GM18858 (cell line): Measurements from ENCODE around the gene ADAMTS2.

ENCODE experiments used
- ATAC-seq: cut with Tn5 transposase; IDR thresholded peaks from one replicate; pipeline ENCODE4 v1.9.1; 2021; ENCODE audit not compliant: unreplicated experiment

The ADAMTS2 gene

DNA sequence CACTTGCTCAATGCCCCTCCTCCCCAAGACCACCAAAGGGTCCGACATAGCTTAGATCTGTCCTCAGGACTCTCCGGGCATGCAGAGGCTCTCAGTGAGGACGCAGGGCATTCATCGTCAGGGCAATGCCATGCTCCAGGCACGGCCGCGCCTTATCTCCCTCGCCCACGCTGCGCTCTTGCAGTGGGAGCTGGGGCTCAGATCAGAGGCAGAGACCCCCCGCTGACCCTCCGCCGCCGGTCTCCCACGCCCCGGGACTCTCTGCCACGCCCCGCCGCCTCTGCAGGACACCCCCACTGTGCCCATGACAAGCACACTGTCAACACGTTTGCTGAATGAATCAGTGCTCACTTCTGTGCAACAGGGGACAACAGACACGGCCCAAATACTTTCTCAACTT, 140.7 kb downstream of the ADAMTS2 start:
- no peak for ATAC-seq

DNA sequence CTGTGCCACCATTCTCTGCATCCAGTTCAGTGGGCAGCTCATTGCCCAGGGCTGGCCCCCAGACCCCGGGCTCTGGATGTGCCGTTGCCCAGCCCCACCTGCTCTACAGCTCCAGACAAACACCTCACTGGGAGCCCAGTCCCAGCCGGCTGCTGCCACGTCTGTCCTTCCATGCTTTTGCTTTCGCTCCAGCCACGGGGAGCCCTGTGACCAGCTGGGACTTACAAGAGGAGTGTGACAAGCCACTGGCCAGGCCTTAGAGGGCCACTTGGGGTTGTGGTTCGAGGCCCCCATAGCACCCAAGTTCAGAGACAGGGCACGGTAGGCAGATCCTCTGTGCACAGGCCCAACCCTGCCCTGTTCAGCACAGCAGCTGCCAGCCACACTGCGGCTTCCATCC, 142.0 kb downstream of the ADAMTS2 start:
- ATAC-seq, result no peak

DNA sequence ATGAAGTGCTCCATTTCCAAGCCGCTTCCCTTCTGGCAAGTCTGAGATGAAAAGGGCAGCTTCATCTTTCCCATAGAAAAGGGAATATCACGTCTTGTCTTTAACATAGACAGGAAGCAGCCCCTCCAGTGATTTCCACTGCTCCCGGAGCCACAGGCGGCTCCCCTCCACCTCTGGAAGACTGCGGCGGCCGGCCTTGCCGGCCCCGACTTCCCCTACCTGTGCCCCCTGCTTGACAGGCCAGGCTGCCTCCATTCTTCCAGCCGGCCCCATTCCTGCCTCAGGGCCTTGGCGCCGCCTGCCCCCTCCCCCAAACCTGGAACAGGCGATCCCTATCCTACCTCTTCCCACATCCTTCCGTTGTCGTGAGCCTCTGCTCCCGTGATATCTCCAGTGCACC, 143.3 kb downstream of the ADAMTS2 start:
- ATAC-seq, result no peak

DNA sequence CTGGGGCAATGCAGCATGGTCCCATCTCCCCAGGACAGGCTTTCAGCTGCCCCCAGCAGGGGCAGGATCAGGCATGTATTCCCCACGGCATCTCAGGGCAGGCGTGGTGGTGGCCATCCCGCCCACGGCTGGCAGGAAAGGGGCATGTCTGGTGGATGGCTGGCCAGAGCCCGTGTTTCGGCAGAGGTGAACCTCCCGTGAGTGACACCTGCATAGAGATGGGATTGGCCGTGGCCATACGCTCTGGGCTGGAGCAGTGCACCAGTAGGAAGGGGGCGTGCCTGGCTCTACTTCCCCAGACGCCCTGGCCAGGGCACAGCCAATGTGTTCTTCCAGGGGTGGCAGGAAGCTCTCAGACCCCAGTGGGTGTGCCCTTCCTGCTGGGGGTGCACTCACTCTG, 146.0 kb downstream of the ADAMTS2 start:
- ATAC-seq, result no peak

DNA sequence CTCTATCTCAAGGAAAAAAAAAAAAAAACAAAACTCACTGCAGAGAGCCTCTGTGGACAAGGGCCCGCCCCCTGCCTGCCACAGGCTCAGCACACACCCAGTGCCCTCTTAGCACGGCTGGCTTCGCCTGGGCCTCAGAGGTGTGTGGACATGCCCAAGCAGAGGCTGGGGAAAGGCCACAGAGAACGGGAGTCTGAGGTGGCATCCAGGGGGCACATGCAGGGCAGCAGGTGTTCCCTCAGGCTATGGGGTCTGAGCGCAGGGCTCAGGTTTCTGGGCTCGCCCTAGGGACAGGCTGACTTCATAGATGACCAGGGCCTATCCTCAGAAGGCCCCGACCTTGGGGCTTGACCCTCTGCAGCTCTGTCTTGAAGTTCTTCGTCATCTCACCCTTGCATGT, 146.4 kb downstream of the ADAMTS2 start:
- no peak for ATAC-seq

DNA sequence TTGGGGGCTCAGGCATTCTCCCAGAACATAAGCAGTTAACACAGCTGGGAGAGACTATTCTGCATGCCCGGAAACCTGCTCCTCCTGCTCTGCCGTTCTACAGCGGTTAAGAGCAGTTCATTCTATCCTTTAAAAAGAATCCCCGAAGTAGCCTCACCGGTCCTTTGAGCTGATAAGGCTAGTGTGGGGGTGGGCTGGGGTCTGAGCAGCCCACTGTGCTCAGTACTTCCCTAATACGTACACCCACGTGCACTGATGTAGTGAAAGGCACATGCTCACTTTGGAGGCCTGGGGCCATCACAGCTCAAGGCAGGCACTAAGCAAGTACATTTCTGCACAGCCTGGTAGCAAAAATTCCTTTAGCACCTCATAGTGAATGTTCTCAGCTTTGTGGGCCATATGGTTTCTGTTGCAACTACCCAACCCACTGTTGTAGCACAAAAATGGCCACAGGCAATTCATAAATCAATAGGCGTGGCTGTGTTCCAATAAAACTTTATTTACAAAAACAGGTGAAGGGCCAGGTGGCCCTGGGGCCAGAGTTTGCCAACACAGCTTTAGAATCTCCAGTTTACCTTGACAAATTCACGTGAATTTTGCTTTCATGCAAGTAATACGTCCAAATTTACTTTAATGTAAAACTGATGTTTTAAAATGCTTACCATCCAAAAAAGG, 148.7 kb downstream of the ADAMTS2 start:
- no peak for ATAC-seq

DNA sequence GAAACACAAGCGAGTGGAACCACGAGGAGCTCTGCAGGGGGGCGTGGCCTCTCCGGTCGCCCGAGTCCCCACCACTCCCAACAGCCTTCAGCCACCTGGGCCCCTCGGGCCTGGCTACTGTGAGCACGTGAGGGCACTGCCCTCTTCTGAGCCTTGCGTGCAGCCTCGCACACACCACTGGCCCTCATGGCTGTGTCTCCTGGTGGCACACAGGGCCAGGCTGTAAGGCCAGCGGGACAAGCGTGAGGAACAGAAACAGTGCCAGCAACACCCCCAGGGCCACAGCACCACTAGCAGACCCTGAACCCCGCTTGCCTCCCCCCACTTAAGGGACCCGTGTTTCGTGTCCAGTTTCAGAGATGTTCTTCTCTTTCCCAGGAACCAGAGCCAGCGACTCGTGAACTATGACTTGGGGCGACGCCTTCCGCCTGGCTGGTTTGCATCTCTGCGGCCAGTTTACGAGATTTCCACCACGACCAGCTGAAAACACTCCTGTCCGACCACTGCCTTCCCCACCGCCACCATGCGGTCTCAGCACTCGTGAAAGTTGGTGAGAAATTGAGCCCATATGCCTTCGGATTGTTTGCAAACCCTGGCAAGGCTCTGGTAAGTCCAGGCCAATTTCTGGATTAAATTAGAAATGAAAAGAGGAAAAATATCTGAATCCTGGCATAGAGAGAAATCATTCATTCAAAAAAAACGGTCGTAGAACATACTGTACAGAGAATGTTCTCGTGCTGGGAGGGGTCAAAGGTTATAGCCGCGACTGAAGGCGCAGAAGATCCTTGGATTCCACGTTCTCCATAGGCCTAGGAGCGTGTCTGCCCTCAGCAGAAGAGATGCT, 149.5 kb downstream of the ADAMTS2 start:
- ATAC-seq, result no peak

DNA sequence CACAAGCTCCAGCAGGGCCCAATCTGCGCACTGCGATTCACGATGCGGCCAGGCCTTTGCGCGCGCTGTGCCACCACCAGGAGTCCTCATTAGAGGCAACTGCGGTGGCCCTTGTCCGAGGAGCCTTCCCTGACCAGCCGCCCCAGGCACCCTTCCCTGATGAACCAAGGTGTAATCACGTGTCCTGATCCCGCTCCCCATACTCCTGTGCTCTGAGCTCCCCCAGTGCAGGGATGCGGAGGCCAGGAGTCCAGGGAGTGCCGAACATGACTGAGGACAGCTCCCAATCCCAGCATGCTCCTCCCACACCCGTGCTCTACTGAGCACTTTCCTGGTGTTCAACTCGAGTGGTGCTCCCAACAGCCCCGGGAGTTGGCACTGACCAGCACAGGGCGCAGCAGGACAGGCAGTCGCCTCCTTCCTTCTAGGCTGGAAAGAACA, 150.3 kb downstream of the ADAMTS2 start:
- ATAC-seq, result no peak

DNA sequence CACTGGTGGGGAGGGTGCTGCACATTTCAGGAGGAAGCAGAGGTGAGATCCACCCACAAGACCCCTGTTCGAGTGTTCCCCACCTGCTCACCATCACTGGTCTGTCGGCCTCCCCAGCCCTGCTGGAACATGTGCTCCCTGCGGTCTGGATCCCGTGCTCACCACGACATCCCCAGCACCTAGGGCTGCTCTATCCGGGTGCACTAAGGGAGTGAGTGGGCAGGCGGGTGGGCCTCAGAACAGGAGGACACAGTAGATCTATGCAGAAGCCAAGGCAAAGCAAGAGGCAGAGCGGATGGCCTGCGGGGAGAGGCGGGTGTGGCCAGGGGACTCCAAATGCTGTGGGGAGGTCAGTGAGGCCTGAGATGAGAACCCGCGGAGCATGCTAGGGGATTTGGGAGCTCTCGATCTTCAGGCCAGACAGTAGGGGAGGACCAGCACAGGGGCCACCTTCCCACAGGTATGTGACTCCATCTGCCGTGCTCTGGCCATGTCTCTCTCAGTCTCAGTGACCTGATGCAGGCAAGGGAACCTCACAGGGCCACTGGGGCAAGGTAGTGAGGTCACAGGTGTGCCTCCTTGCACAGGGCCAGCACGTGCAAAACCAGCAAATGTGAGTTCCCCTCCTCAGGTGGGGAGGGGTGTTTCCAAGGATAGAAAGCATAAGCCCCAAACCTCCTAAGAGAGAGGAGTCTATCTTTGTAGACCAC, 150.9 kb downstream of the ADAMTS2 start:
- ATAC-seq, result no peak

DNA sequence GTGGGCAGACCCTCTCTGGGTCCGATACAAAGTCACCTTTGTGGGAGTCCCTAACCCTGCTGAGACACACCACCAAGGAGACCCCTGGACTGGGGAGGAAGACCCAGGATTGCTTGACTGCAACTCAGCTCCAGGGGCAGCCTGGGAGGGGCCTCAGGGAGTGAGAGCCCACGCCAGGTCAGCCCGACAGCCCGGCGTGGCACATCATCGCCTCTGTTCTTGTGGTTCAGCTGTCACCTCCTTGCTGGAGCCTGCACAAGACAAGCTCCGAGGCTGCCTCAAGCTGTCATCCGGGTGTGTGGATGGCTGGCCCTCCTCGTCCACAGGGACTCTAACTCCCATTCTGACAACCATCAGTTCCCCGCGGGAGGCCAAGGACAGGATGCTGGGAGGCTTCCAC, 151.5 kb downstream of the ADAMTS2 start:
- no peak for ATAC-seq

DNA sequence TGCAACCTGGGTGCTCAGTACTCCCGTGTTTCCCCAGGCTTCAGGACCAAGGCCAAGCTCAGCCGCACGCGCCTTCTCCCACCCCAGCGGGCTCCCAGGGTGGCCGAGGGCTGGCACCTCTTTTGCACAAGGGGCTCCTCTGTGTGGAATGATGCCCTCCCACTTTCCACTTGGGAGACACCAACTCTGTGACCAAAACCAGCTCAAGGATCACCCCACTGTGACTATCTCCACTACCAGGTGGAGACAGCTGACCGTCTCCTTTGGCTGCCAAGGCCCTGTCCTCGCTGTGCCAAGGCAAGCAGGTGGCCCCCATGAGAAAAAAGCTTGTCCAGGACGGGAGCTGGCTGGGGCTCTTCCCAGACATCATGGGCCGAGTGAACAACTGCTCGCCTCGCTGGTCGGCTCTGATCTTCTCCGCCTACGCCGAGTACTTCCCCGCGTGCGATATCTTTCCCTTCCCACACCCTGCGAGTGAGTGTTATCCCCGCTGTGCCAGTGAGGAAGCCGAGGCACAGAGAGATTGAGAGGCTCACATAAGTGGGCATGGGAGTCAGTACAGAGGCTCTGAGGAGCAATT, 152.3 kb downstream of the ADAMTS2 start:
- ATAC-seq, result no peak

DNA sequence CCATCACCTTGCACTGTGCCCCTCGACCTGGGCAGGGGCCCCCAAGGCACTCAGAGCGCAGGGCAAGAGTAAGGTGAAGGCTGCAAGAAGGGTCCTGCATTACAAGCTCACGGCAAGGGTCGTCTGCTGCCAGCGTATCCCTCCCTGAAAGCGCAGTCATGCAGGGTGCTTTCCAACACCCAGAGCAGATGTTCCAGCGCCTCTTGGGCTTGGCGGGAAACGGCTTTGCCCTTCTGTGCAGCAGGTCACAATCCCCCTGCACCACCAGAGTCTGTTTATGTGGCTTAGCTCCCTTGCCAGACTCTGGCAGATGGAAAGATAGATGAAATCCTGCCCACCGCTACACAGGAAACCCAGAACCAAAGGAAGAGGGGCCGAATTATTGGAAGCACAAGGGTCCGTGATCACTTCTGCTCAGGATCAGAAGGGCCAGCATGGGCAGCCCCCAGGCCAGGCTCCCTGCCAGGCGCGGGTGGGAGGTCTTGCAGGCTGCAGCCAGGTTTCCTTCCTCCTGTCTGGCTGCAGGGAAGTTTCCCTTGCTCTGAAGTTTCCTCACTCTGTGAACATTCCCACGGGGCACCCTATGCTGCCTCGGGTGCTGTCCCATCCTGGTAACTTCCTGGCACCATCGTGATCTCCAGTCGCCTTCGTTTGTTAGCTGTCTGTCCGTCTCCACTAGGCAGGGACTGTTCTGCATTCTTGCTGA, 152.9 kb downstream of the ADAMTS2 start:
- ATAC-seq, result no peak

DNA sequence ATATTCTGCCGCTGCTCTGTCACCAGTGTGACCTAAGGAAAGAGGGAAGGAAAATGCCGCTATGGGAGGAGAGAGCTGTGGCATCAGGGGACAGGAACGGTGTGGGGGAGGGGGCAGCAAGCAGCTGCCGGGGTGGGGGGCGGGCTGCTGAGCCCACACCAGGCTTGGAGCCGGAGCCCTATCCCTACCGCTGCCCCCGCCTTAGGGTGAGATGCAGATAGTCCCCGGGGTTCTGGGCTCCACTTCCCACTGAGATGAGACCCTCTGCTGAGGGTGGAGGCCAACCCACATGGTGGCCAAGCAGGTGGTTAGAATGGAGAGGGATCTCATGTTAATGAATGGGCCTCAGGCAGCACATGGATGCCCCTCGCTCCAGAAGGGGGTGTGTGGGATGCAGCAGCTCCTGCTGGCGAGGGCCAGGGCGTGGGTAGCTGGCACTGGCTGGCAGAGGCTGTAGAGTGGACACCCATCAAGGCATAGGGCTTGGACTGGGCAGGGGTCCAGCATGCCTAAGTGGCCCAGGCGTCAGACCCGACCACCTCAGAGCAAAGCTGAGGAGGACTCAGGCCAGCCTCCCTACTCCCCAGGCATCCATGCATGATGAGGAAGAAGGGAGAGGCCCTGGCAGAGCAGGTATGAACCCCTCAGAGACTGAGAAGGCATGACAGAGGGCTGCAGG, 153.6 kb downstream of the ADAMTS2 start:
- ATAC-seq, result no peak

DNA sequence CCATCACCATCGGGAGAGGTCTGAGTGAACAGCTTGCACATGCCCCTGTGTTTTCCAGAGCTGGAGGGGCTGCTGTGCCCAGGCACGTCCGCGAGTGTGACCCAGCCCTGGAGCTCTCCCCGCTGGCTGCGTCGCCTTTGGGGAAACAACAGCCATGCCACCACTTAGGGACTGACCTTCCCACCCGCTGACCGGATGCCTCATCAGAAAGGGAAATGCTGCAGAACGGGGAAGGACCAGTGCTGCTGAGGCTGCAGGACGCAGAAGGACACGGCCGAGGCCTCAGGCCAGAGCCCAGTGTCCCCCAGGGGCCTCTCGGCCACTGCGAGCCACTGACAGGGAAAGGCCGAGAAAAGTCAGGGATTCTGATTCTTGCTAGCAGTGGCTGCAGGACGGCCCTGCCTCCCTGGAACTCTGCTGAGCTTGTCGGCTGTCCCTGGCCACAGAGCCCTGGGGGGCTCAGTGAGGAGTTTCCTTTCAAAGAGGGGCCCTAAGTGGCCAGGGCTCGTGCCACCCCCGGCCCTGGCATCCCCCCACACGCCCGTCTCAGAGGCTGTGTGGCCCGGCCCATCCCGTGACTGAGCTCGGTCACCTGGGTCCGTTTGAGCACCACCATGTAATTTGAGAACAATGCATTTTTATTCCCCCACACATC, 154.3 kb downstream of the ADAMTS2 start:
- no peak for ATAC-seq

DNA sequence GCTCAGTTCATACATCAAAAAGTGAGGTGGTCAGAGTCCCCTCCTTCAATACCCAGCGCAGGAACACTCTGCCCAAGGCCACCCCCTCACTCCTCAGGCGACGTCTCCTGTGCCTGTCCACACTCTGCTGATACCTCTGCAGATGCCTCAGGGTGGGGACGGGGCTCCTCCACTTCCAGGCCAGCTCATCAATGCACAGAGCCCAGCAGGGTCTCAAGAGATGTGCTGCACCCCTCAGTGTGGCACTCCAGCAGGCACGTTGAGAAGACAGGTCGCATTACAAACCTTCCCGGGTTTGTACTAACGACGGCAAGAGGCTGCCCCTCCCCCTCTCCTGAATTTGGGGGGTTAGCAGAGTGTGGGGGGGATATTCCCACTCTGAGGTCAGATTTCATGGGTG, 156.6 kb downstream of the ADAMTS2 start:
- no peak for ATAC-seq

DNA sequence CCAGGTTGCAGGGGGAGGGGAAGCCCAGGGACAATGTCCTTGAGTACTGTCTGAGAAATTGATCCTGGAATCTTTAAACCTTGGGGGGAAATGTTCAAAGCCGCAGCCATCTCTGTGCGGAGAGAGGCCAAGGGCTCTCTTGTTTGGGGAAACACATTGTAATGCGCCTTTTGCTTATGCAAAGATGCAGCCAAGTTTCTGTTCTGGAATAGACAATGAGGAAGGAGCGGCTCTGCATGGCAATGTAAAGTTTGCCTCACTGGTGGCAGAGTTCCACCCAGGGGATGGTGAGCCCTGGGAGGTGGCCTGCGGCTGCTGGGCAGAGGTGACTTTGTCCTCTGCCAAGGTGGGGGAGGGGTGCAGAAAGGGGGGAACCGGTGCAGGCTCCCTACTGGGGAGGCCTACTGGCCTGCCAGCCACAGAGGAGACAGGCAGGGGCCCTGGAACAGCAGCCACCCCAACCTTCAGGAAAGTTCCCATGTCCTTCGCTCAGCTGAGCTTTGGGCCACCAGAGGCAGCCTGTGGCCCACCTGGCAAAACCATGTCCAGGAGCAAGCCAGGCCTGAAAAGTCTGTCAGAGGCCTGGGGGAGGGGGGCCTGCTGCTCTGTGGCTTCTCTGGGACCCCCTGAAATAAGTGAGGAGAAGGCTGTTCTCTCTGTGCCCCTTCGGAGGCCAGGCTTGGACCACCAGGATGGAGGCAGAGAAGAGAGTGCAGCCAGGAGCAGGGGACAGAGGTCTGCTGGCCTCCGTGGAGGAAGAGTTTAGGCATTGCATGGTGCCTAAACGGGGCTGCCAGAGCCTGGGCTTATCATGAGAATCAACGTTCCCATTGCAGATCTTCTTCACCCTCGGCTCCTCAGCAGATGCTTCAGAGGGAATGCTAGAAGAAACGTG, 157.3 kb downstream of the ADAMTS2 start:
- ATAC-seq, result no peak

DNA sequence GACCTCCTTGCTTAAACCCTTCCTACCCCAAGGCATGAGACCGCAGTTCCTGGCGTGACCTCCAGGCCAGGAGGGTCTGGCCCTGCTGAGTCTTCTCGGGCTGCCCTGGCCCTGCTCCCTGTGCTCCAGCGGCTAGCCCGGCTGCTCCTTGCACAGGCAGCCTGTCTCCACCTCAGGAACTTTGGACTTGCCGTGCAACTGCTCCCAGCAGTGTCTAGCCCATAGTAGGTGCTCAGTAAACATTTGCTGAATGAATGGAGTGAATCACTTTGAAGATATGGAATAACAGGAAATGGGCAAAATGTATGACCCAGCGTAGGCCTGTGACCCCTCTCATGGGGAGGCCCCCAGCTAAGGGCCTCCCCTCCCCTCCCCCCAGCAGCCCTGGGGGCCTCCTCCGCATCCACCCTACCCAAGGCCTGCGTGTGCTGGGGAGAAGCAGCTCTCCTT, 158.0 kb downstream of the ADAMTS2 start:
- ATAC-seq, result no peak

DNA sequence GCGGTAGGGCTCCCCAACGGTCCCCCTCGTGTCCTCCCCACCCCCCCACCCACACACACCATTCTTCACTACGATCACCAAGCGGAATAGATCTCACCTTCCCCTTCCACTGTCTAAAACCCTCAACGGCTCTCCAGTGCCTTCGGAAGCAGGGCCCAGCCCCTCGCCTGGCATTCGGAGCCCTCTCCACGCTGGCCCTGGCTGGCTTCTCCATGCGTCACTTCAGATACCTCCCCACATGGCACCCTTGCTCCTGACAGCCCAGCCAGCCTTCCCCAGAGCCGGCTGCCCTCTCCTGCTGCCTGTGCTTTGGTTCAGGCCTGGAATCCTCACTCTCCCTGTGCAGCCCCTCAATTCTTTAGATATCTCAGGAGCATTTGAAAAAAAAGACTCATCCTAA, 158.5 kb downstream of the ADAMTS2 start:
- no peak for ATAC-seq

DNA sequence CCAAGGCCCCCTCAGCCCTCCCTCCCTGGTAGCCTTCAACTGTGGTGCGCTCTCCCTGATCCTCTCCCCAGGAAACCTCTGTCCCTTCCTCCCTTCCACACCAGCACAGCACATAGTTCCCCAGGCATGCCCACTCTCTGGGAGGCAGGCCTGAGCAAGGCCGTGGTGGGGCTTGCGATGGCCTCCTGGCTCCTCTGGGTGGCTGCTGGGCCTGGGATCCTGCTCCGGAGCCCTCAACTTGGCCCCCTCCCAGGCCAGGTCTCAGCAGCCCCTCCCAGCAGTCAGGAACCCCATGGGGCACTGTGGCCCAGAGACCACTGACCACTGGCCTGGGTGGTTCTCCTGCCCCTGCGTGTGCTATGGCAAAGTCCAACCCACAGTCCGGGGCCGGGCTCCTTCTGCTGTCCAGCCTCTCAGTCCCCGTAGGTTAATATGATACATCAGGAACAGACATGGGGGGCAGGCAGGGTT, 159.3 kb downstream of the ADAMTS2 start:
- no peak for ATAC-seq
